GM04503 (cell line): ENCODE results near the gene TTLL5.

ENCODE experiments used
- DNase-seq: peaks from one replicate; pipeline ENCODE4 v3.0.0-alpha.2; 2012; ENCODE audit warnings: low read depth

TTLL5 gene

GRCh38 chr14:75970989-75971388 is 309.9 kb downstream of the TTLL5 start:
- no peak for DNase-seq

- DNase-seq = no peak
Observed at GRCh38 chr14:75971509-75971908, 310.5 kb downstream of the TTLL5 start.

GRCh38 chr14:75972801-75973421 is 311.9 kb downstream of the TTLL5 start:
- no peak for DNase-seq

GRCh38 chr14:75976826-75977581 is 316.0 kb downstream of the TTLL5 start:
- DNase-seq = no peak

- DNase-seq = no peak
Observed at GRCh38 chr14:75977582-75977943, 316.5 kb downstream of the TTLL5 start.

- DNase-seq = no peak
Observed at GRCh38 chr14:75978249-75978731, 317.2 kb downstream of the TTLL5 start.

- DNase-seq = no peak
Observed at GRCh38 chr14:75979071-75979571, 318.1 kb downstream of the TTLL5 start.

GRCh38 chr14:75979648-75980565 is 318.9 kb downstream of the TTLL5 start:
- no peak for DNase-seq

- no peak for DNase-seq
Observed at GRCh38 chr14:75980856-75981255, 319.8 kb downstream of the TTLL5 start.

GRCh38 chr14:75981426-75982265 is 320.6 kb downstream of the TTLL5 start, which contains the start of gene TGFB3:
TGFB3 (minus strand) TSS chr14:75981995; CDS start chr14:75980893, 1,102 bp downstream.
- peak; percentile 68 for DNase-seq

- peak; percentile 20 for DNase-seq
Observed at GRCh38 chr14:75982266-75983018, 321.4 kb downstream of the TTLL5 start.

- no peak for DNase-seq
Observed at GRCh38 chr14:75983019-75983358, 321.9 kb downstream of the TTLL5 start.

GRCh38 chr14:75984674-75985073 is 323.6 kb downstream of the TTLL5 start:
- DNase-seq = no peak

- peak; percentile 28 for DNase-seq
Observed at GRCh38 chr14:75985618-75986438, 324.8 kb downstream of the TTLL5 start, which contains the start of gene IFT43. IFT43 (plus strand) TSS chr14:75985763; CDS start chr14:75985787, 24 bp downstream.

- DNase-seq = no peak
Observed at GRCh38 chr14:75986439-75986765, 325.4 kb downstream of the TTLL5 start.

GRCh38 chr14:75987201-75987970 is 326.3 kb downstream of the TTLL5 start:
- no peak for DNase-seq

GRCh38 chr14:75989134-75989533 is 328.1 kb downstream of the TTLL5 start:
- peak; percentile 45 for DNase-seq

- no peak for DNase-seq
Observed at GRCh38 chr14:75990297-75990696, 329.3 kb downstream of the TTLL5 start.

- peak; percentile 33 for DNase-seq
Observed at GRCh38 chr14:75991753-75992152, 330.7 kb downstream of the TTLL5 start.
